Activated CD4-positive, alpha-beta T cell treated with anti-CD3 and anti-CD28 coated beads, Interleukin-2, Interleukin-6, amounts not matched to agents 100 ng/mL and 50 ng/mL, durations not matched to agents 16 hours and 8 hours (primary cell): Measurements from ENCODE around the gene SPNS2.

Source experiments
- DNase-seq: peaks from one replicate; pipeline ENCODE4 v3.0.0-alpha.2; 2020

SPNS2 gene

GRCh38 chr17:4498461-4499397 is at the start of gene SPNS2:
Gene SPNS2, plus strand, starts transcription at chr17:4498881. Its CDS starts 167 bp downstream, at chr17:4499048.
- DNase-seq = peak; percentile 68

DNA sequence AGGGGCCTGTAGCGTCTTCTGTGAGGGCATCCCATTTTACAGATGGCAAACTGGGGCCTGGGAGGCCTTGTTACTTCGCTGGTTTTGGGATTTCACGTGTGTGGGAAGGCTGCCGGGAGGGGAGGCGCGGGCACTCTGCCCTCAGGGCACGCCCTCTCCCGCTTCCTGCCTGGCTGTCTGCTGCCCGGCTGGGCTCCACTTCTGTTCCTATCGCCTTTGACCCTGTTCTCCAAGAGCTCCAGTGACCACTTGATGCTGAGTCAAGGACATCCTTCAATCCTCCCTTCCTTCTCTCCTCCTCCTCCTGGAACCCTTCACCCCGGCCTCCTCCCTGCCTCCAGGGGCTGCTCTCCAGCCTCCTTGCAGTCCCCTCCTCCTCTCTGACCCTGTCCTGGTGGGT is 48.9 kb upstream of the SPNS2 start:
- no peak for DNase-seq

- no peak for DNase-seq
These were observed 47.9 kb upstream of the SPNS2 start for GRCh38 chr17:4450710-4451316.

DNA sequence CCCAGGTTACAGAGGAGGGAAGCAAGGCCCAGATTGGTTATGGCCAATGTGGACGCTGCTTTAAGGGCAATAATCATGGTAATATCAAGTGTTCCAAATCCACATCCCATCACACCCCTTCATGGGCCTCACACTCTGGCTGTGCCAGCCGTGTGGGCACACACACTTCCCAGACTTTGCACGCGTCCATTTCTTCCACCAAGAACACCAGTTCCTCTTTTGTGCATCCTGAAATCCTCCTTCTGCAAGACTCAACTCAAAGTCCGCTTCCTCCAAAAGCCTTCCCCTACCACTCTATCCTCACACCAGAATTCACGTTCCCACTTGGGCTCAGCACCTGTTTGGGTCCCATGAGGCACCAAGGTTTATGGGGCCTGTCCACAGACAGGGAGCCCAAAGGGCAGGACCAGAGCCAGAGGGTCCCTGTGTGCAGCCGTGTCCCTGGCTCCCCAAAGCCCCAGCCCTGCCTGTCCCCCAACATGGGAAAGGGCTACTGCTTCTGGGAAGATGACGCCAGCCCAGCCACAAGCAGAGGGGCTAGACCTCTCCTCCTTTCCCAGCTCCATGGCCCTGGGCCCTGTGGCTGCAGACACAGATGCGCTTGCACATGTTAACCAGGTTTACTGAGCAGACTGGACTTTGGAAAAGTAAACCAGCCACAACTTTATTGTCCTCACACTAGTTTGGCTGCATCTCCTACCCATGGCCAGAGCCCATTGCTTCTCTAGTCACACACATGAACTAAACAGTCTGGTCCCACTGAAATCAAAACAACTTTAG is 44.7 kb upstream of the SPNS2 start:
- DNase-seq = no peak

DNA sequence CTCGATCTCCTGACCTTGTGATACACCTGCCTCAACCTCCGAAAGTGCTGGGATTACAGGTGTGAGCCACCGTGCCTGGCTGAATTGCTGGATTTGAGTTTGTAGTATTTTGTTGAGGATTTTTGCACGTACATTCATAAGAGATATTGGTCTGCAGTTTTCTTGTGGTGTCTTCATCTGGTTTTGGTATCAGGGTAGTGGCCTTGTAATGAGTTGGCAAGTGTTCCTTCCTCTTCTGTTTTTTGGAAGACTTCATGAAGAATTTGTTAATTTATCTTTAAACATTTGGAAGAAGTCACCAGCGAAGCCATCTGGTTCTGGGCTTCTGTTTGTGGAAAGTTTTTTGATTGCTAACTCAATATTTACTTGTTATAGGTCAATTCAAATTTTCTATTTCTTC is 38.0 kb upstream of the SPNS2 start:
- DNase-seq = no peak

DNA sequence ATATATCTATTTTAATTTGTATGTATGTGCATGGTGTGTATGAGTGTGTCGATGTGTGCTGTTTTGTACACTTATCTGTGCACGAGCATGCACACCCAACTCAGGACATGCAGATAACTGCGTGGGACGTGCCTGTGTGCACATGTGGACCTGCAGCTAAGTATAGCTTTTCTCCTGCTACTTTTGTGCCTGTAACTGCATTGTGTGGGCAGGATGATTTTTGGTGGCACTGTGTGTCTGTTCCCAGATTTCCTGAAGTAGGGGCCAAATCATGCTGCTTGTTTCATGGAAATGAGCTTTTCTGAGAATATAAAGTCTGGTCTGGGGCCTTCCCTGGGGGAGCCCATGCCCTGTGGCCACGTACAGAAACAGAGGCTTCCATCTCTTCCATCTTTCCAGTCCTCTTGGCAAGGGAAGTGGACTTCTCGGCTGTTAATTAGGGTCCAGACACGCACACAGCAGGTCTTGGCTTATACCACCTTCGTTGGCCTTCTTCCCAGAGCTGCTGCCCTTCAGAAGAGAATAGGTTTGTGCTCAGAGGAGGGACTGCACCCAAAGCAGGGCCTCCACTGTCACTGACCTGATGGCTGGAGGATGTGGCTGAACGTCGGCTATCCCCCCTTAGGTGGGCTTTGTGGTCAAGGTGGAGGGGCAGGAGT is 34.7 kb upstream of the SPNS2 start:
- DNase-seq = no peak

- no peak for DNase-seq
These were observed 32.9 kb upstream of the SPNS2 start for GRCh38 chr17:4465786-4466185.

- no peak for DNase-seq
These were observed 31.4 kb upstream of the SPNS2 start for GRCh38 chr17:4467287-4467686.

GRCh38 chr17:4469552-4469951 is 29.1 kb upstream of the SPNS2 start:
- no peak for DNase-seq

DNA sequence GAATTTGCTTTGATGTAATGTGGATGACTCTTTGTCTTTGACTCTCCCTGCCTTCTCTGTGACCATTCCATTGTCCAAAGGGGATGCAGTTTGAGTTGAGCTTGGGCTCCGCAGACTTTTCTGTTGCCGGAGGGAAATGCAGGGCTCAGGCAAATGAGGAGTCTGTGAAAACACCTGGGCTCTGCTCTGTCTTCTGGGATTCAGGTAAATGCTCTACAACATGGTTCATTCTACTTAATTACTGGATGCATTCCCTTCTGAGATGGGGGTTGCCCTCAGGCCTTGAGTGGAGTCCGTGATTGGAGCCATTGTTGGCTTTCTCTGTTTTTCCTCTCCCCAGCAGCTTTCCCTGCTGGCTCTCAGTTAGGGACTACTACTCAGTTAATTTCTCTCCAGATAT is 26.4 kb upstream of the SPNS2 start:
- no peak for DNase-seq

DNA sequence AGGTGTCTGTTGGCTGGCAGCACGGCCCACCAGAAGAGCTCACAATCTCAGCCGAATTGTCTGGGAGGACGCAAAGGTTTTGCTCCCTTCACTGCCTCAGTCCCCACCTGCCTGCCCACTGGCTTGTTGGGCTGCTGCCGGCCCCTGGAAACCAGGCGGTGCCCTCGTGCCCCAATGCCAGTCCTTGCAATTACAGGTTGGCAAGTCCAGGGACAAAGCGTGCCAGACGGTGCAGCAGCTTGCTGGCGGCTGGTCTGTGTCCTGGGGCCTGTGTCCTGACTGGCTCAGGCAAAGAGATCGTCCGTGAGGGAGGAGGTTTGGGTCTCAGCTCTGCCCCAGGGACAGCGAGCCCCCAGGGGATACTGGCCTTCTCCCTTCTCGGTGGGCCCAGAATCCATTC is 24.6 kb upstream of the SPNS2 start:
- no peak for DNase-seq

DNA sequence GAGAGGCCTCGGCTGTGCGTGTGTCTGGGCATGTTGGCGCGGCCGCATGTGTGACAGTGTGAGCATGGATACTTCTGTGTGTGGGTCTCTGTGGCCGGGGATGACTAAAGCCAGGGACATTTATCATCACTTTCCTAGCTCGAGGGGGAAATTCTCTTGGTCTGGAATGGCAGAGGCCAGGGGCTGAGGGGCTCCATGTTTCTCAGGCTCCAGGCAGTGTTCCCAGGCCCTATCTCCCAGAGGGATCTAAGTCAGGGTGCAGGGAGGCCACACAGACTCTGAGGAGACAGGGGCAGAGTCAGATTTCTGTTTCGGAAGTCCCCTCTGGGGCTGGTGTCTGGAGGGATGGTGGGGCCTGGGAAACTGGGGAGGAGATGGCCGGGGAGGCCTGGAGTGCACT is 23.7 kb upstream of the SPNS2 start:
- DNase-seq = no peak

- no peak for DNase-seq
These were observed 23.2 kb upstream of the SPNS2 start for GRCh38 chr17:4475463-4475862.

DNA sequence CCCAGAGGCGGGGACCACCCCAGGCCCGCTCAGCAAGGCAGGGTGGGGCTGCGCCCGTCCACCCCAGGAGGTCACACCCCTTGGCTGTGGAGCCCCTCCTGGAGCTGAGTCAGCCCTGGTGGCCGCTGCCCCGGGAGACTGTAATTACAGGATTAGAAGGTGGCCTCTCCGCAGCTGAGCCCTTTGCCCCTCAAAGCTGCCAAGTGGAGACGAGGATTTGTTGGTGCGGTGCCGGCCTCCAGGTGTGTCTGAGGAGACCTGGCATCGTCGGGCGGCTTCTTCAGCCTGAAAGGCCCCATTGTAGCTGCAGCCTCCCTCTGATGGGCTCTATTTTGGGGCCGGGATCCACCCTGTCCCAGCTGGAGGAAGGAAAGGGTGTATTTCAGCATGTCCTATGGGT is 22.7 kb upstream of the SPNS2 start:
- no peak for DNase-seq

- no peak for DNase-seq
These were observed 22.1 kb upstream of the SPNS2 start for GRCh38 chr17:4476511-4477070.

DNA sequence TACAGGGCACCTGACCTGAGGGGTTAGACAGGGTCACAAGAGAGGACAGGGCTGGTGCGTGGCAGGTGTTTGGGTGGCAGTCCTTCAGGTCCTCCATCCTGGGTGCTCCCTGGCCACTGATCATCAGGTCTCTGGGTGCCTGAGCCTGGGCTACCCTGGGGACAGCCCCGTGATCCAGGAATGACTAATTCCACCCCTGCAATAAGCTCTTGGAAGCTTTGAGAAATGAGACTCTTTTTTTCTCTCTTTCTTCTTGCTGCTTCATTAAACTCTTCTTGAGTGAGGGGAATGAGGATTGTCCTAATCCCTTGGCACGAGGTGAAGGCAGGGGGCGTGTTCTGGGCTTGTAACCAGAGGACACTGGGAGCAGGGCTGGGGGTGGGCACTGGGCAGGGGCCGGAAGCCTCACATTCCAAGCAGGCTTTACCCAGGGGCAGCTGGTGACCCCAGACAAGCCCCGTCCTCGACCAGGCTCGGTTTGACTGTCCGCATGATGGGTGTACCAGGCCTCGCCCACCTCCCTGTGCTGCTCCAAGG is 21.4 kb upstream of the SPNS2 start:
- no peak for DNase-seq

- DNase-seq = no peak
These were observed 20.3 kb upstream of the SPNS2 start for GRCh38 chr17:4478318-4478830.

GRCh38 chr17:4479340-4479981 is 19.2 kb upstream of the SPNS2 start:
- DNase-seq = no peak

GRCh38 chr17:4479982-4480751 is 18.5 kb upstream of the SPNS2 start:
- no peak for DNase-seq

- peak; percentile 55 for DNase-seq
These were observed 17.5 kb upstream of the SPNS2 start for GRCh38 chr17:4480929-4481898.
